ENCODE results near the gene SH3RF2.
"Not testable (repeated sequence)": the region's sequence is repeated elsewhere in the genome, so short reads cannot be mapped to it uniquely, and the experiment has no call there.

The SH3RF2 gene

GRCh38 chr5:146006470-146007190 is 70.3 kb downstream of the SH3RF2 start:
- DNase-seq: no peak

GRCh38 chr5:146007270-146007669 is 70.9 kb downstream of the SH3RF2 start:
- no peak for DNase-seq

GRCh38 chr5:146007989-146008388 is 71.6 kb downstream of the SH3RF2 start:
- no peak for DNase-seq

- no peak for DNase-seq
Measured at GRCh38 chr5:146009020-146009419, 72.6 kb downstream of the SH3RF2 start.

GRCh38 chr5:146010447-146010846 is 74.1 kb downstream of the SH3RF2 start:
- not testable (repeated sequence) for DNase-seq

- DNase-seq: no peak
Measured at GRCh38 chr5:146013761-146014160, 77.4 kb downstream of the SH3RF2 start.

GRCh38 chr5:146015001-146015400 is 78.6 kb downstream of the SH3RF2 start:
- DNase-seq: no peak

- no peak for DNase-seq
Measured at GRCh38 chr5:146016764-146017484, 80.5 kb downstream of the SH3RF2 start.

- no peak for DNase-seq
Measured at GRCh38 chr5:146018514-146019375, 82.4 kb downstream of the SH3RF2 start.

- no peak for DNase-seq
Measured at GRCh38 chr5:146020100-146020499, 83.7 kb downstream of the SH3RF2 start.

GRCh38 chr5:146024034-146024433 is 87.7 kb downstream of the SH3RF2 start:
- DNase-seq: no peak

GRCh38 chr5:146025114-146025680 is 88.8 kb downstream of the SH3RF2 start:
- no peak for DNase-seq

- no peak for DNase-seq
Measured at GRCh38 chr5:146025681-146026080, 89.3 kb downstream of the SH3RF2 start.

GRCh38 chr5:146026307-146027010 is 90.1 kb downstream of the SH3RF2 start:
- DNase-seq: no peak

GRCh38 chr5:146027751-146028150 is 91.4 kb downstream of the SH3RF2 start:
- DNase-seq: peak in 2 of 56 donors; percentile 1 to 18

- DNase-seq: no peak
Measured at GRCh38 chr5:146032911-146033310, 96.5 kb downstream of the SH3RF2 start.

GRCh38 chr5:146034127-146034526 is 97.7 kb downstream of the SH3RF2 start:
- no peak for DNase-seq

- no peak for DNase-seq
Measured at GRCh38 chr5:146034605-146035004, 98.2 kb downstream of the SH3RF2 start.

- DNase-seq: no peak
Measured at GRCh38 chr5:146039420-146039819, 103.0 kb downstream of the SH3RF2 start.

GRCh38 chr5:146040527-146040926 is 104.1 kb downstream of the SH3RF2 start:
- DNase-seq: no peak

All from nucleus accumbens (tissue), 56 donors.